Activated T-helper 2 cell treated with anti-CD3 and anti-CD28 coated beads, Interferon-gamma antibody, Interleukin-2, Interleukin-4, amounts not matched to agents 10 μg/mL and 5 μg/mL and 100 μg/mL, durations not matched to agents 14 hours and 24 hours and 36 hours (primary cell): ENCODE measurements around the gene ZNF683. TPM values are rescaled to one million over a fixed set of nuclear protein-coding genes. Genes with fewer than 3 reads are reported as not detected.

Source experiments
- DNase-seq: peaks from one replicate; pipeline ENCODE4 v3.0.0; 2021; ENCODE audit warnings: low spot score
- H3K27ac Mint-ChIP-seq: one replicate; pipeline ENCODE4 v1.8.0; 2021; ENCODE audit warnings: mixed read lengths
- H3K27me3 Mint-ChIP-seq: one replicate; pipeline ENCODE4 v1.8.0; 2021; ENCODE audit warnings: low read depth, mixed read lengths
- H3K36me3 Mint-ChIP-seq: one replicate; pipeline ENCODE4 v1.8.0; 2021; ENCODE audit warnings: low read depth, mixed read lengths
- H3K4me1 Mint-ChIP-seq: one replicate; pipeline ENCODE4 v1.8.0; 2021; ENCODE audit warnings: low read depth, mixed read lengths
- H3K4me3 Mint-ChIP-seq: one replicate; pipeline ENCODE4 v1.8.0; 2021; ENCODE audit warnings: low read depth, mild to moderate bottlenecking, moderate library complexity, mixed read lengths
- H3K9me3 Mint-ChIP-seq: one replicate; pipeline ENCODE4 v1.8.0; 2021; ENCODE audit warnings: mixed read lengths
- intact Hi-C: fragments of 100-400 bp; cut with micrococcal nuclease; formaldehyde crosslinking; loops from one replicate; pipeline ENCODE4 v1.15.1; 2023
- total RNA-seq: library from RNA; stranded (reverse); gene quantifications from 2 replicates; pipeline ENCODE4 v1.2.3, GENCODE V29; 2022

Gene ZNF683
- total RNA-seq, 1 donor from 2014 or later, result not detected

DNA sequence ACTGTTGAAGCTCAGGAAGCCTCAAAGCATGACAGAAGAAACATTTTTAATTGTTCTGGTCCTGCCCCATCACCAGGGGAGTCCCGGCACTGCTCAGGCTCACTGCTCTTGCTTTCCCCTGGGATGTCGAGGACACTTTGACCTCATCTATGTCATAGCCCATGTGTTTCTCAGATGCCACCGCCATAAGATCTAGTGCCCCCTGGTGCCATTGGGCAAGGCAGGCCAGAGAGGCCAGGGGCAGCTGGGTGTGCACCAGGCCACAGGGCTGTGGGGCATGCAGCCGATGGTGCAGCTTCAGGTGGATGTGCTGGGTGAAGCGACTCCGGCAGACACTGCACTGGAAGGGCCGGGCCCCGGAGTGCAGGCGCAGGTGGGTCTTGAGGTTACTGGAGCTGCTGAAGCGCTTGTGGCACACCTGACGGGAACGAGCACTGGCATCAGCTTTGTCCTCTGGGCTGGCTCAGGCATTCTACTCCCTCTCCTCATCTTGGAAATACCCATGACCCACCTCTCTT is 10.9 kb downstream of the ZNF683 start:
- peaks cover 33% of the 10 kb centered on the region for H3K4me1 Mint-ChIP-seq
- H3K36me3 Mint-ChIP-seq, result no peaks in the 10 kb centered on the region
- peaks cover 36% of the 10 kb centered on the region for H3K27me3 Mint-ChIP-seq
- no peaks in the 10 kb centered on the region for H3K9me3 Mint-ChIP-seq
- H3K27ac Mint-ChIP-seq, result no peak overlapping the region
- no peak for DNase-seq
- intact Hi-C loops, result loop anchor here (5.0 kb wide), 2 partner anchors 36 to 84 kb away; no protein-coding TSS in a partner anchor
- no peak overlapping the region for H3K4me3 Mint-ChIP-seq

DNA sequence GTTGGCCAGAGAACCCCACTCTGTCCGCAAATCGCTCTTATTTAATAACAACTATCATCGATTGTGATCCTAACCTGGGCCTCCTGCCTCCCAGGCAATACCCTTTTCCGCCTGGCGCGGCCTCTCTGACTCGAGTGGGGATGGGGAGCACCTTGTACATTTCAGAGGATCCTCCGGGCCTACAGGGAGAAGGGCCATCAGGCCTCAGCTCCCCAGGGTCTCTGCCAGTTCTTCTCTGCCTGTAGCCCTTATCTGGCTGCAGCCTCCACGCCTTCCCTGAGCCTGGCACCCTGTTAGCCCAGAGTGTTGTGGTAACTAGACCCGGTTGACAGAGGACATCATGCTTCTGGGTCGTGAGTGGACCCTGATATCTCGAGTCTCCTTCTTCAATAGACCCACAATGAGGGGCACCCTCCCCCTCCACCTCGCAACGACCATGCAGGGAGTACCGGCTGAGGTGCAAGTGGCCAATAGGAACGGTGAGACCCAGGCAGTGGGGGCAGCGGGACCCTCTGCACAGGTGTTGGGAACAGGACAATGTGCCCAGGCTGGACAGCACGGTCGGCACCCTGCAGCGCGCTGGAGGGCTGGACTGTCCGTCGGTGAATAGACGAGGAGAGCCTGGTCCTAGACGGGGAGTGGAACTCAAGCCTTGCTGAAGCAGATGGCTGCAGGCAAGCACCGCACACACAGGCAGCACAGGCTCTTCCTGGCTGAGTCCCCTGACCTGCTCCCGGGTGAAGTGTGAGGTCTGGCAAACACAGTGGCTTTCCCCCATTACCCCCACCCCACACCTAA is 11.5 kb downstream of the ZNF683 start:
- Mint-ChIP-seq H3K4me3 (no peak overlapping the region), H3K36me3 (no peaks in the 10 kb centered on the region), H3K27ac (peak overlapping the region; percentile 19), H3K27me3 (peaks cover 34% of the 10 kb centered on the region), H3K9me3 (no peaks in the 10 kb centered on the region), H3K4me1 (peaks cover 33% of the 10 kb centered on the region)
- intact Hi-C loops, result loop anchor here (5.0 kb wide), 2 partner anchors 36 to 84 kb away; no protein-coding TSS in a partner anchor
- no peak for DNase-seq

DNA sequence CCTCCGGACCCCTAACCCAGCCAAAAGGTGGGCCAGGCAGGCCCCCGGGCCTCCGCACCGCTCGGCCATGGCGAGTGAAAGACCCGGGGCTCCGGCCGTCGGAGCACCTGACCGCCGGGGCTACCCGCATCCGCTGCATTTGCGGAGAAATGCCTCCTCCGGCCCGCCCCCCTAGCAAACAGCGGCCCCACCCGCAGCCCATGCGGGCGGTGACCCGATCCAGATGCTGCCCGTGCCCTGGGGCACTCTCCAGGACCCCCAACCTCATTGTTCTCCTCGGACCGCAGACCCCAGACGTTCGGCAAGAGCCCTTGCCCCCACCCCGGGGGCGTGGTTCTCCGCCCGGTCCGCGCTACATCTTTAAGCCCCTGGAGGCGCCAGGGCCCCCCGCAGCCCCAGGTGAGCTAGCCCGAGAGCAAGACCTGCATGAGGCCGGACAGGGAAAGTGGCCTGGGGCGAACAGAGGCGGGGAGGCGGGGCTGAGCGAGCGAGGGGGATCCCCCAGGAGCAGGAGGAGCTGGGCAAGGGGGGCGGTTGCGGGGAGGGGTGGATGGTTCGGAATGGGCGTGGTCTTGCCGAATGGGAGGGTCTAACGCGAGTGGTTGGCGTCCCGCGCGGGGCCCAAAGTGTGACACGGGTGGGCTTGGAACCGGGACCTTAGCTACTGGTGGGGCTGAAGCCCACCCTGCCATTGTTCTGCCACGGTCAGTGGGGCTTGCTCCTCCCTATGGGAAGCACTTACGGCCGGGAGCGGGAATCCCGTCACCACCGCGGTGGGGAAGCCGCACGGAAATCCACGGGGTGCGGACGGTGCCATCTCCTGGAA is 12.4 kb downstream of the ZNF683 start:
- H3K4me1 Mint-ChIP-seq, result peaks cover 36% of the 10 kb centered on the region
- H3K27me3 Mint-ChIP-seq, result peaks cover 36% of the 10 kb centered on the region
- H3K4me3 Mint-ChIP-seq, result peak overlapping the region; percentile 51
- no peaks in the 10 kb centered on the region for H3K9me3 Mint-ChIP-seq
- peak; percentile 20 for DNase-seq
- no peak overlapping the region for H3K27ac Mint-ChIP-seq
- intact Hi-C loops, result loop anchor here (5.0 kb wide), 2 partner anchors 37 to 83 kb away; no protein-coding TSS in a partner anchor
- no peaks in the 10 kb centered on the region for H3K36me3 Mint-ChIP-seq

- Mint-ChIP-seq H3K4me1 (peaks cover 33% of the 10 kb centered on the region), H3K4me3 (no peak overlapping the region), H3K27ac (no peak overlapping the region), H3K36me3 (no peaks in the 10 kb centered on the region), H3K9me3 (no peaks in the 10 kb centered on the region), H3K27me3 (peaks cover 27% of the 10 kb centered on the region)
- DNase-seq, result peak; percentile 72
- intact Hi-C loops, result no loop called here
These were observed 13.9 kb downstream of the ZNF683 start for GRCh38 chr1:26358411-26359384.

GRCh38 chr1:26357121-26357602 is 15.4 kb downstream of the ZNF683 start:
- no peak overlapping the region for H3K27ac Mint-ChIP-seq
- peaks cover 28% of the 10 kb centered on the region for H3K4me1 Mint-ChIP-seq
- intact Hi-C loops, result no loop called here
- no peaks in the 10 kb centered on the region for H3K36me3 Mint-ChIP-seq
- H3K4me3 Mint-ChIP-seq, result no peak overlapping the region
- DNase-seq, result no peak
- H3K9me3 Mint-ChIP-seq, result no peaks in the 10 kb centered on the region
- H3K27me3 Mint-ChIP-seq, result peaks cover 26% of the 10 kb centered on the region

DNA sequence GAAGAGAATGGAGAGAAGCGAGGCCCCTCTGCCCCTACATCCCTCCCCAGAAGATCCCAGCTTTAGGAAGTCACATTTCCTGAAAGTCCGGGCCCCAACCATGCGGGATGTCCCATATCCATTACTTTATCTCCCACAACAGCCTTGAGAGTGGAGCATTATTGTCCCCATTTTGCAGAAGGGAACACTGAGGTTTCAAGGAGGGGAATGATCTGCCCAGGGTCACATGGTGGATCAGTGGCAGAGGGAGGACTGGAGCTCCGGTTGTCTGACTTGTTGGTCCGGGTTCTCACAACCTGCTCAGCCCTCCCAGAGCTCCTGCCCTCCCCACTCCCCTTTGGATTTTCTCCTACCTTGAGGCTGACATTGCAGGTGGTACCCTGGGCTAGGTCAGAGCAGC is 16.4 kb downstream of the ZNF683 start:
- H3K27ac Mint-ChIP-seq, result no peak overlapping the region
- H3K9me3 Mint-ChIP-seq, result no peaks in the 10 kb centered on the region
- H3K36me3 Mint-ChIP-seq, result no peaks in the 10 kb centered on the region
- peaks cover 18% of the 10 kb centered on the region for H3K27me3 Mint-ChIP-seq
- DNase-seq, result no peak
- H3K4me1 Mint-ChIP-seq, result peaks cover 28% of the 10 kb centered on the region
- intact Hi-C loops, result no loop called here
- H3K4me3 Mint-ChIP-seq, result no peak overlapping the region

DNA sequence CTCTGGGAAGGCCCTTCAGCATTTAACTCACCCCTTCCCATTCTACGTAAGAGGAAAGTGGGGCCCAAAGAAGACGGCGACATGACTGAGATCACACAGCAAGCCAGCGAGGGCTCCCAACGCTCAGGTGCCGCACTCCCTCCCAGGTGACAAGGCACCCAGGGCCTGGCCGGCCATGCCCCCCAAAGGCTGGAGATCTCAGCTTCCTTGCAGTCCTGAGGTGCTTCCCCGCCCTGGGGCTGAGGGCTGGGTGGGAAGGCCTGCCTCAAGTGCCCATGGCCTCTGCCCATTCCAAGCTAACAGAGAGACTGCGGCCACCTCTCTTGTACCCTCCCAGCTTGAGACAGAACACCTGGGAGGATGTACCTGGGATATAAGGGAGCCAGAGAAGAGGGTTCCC is 17.6 kb downstream of the ZNF683 start:
- intact Hi-C loops, result no loop called here
- H3K4me3 Mint-ChIP-seq, result no peak overlapping the region
- H3K36me3 Mint-ChIP-seq, result no peaks in the 10 kb centered on the region
- no peak for DNase-seq
- peaks cover 21% of the 10 kb centered on the region for H3K4me1 Mint-ChIP-seq
- no peak overlapping the region for H3K27ac Mint-ChIP-seq
- peaks cover 12% of the 10 kb centered on the region for H3K27me3 Mint-ChIP-seq
- H3K9me3 Mint-ChIP-seq, result no peaks in the 10 kb centered on the region

GRCh38 chr1:26353976-26354820 is 18.4 kb downstream of the ZNF683 start, which contains the start of gene CRYBG2:
Gene CRYBG2 (minus strand): TSS chr1:26354130. CDS start chr1:26346657, 7,473 bp downstream.
- Mint-ChIP-seq H3K27me3 (peaks cover 6% of the 10 kb centered on the region), H3K27ac (no peak within 1 kb of the TSS), H3K9me3 (no peaks in the 10 kb centered on the region), H3K4me1 (peaks cover 16% of the 10 kb centered on the region), H3K4me3 (no peak within 1 kb of the TSS), H3K36me3 (no peaks in the 10 kb centered on the region)
- no peak for DNase-seq
- intact Hi-C loops, result no loop called here

GRCh38 chr1:26353210-26353859 is 19.2 kb downstream of the ZNF683 start:
- Mint-ChIP-seq H3K4me1 (peaks cover 7% of the 10 kb centered on the region), H3K9me3 (no peaks in the 10 kb centered on the region), H3K27me3 (peaks cover 3% of the 10 kb centered on the region), H3K27ac (no peak overlapping the region), H3K36me3 (no peaks in the 10 kb centered on the region), H3K4me3 (no peak overlapping the region)
- DNase-seq, result no peak
- intact Hi-C loops, result no loop called here

DNA sequence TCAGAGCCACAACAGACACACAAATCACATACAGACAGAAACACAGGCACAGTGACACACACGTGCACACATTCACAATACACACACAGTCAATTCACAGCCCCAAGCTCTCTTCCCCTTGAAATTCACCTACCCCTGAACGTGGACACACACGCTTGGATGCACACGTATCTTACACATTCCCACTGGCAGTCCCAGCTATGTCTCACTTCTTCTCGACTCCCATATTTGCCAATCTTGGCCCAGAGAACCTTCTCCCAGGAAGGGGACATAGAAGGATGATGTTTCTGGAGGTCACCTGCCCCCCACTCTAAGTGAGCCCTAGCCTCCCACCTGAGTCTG is 20.2 kb downstream of the ZNF683 start:
- Mint-ChIP-seq H3K27ac (no peak overlapping the region), H3K27me3 (peaks cover 3% of the 10 kb centered on the region), H3K36me3 (no peaks in the 10 kb centered on the region), H3K9me3 (no peaks in the 10 kb centered on the region), H3K4me3 (no peak overlapping the region), H3K4me1 (peaks cover 6% of the 10 kb centered on the region)
- no peak for DNase-seq
- intact Hi-C loops, result no loop called here
